Neuronal stem cell (in vitro differentiated cells): ENCODE measurements around the gene COQ8A.

Experiments
- DNase-seq: peaks from one replicate; pipeline ENCODE4 v3.0.0-alpha.2; 2013; ENCODE audit warnings: low spot score
- H2AFZ ChIP-seq: one replicate; pipeline ENCODE4 v1.6.1; 2013; ENCODE audit warnings: mild to moderate bottlenecking, low read length, inconsistent platforms
- H2AK5ac ChIP-seq: 2 replicates; pipeline ENCODE4 v1.6.1; 2013; ENCODE audit warnings: low read depth, mild to moderate bottlenecking, inconsistent platforms, low read length, moderate library complexity, mixed read lengths
- H2BK120ac ChIP-seq: 2 replicates; pipeline ENCODE4 v1.6.1; 2013; ENCODE audit warnings: low read depth, mild to moderate bottlenecking, inconsistent platforms, low read length, moderate library complexity, mixed read lengths
- H2BK12ac ChIP-seq: one replicate; pipeline ENCODE4 v1.6.1; 2013; ENCODE audit warnings: low read length, inconsistent platforms
- H2BK15ac ChIP-seq: 2 replicates; pipeline ENCODE4 v1.6.1; 2013; ENCODE audit warnings: mild to moderate bottlenecking, low read length, inconsistent platforms, mixed read lengths
- H2BK5ac ChIP-seq: one replicate; pipeline ENCODE4 v1.6.1; 2013; ENCODE audit warnings: inconsistent platforms, mild to moderate bottlenecking, low read length, moderate library complexity
- H3K14ac ChIP-seq: one replicate; pipeline ENCODE4 v1.6.1; 2013; ENCODE audit warnings: low read length, inconsistent platforms
- H3K18ac ChIP-seq: 2 replicates; pipeline ENCODE4 v1.6.1; 2013; ENCODE audit warnings: low read length, inconsistent platforms
- H3K23ac ChIP-seq: 2 replicates; pipeline ENCODE4 v1.6.1; 2013; ENCODE audit warnings: low read depth, mild to moderate bottlenecking, mixed read lengths, low read length, inconsistent platforms; ENCODE audit not compliant: poor library complexity
- H3K27ac ChIP-seq: replicated peaks from 3 replicates; pipeline ENCODE4 v1.5.1; 2013; ENCODE audit warnings: low read length, inconsistent platforms
- H3K27me3 ChIP-seq, 3 experiments: 2 replicates each; pipeline ENCODE4 v1.6.1; 2013; ENCODE audit warnings: low read length in 3 of 3, mild to moderate bottlenecking in 2 of 3, inconsistent platforms in 1 of 3, low read depth in 1 of 3, mixed read lengths in 1 of 3, moderate library complexity in 1 of 3; ENCODE audit not compliant: control insufficient read depth in 3 of 3, insufficient read depth in 3 of 3
- H3K36me3 ChIP-seq, 2 donors: replicated peaks in 1 of 2; 2 replicates each; pipeline ENCODE4 v1.6.1; 2013; ENCODE audit warnings: low read length in 2 of 2; ENCODE audit not compliant: control insufficient read depth in 2 of 2, insufficient read depth in 2 of 2
- H3K4ac ChIP-seq: 2 replicates; pipeline ENCODE4 v1.6.1; 2013; ENCODE audit warnings: inconsistent platforms, mild to moderate bottlenecking, low read length, moderate library complexity
- H3K4me1 ChIP-seq, 2 donors: 1 replicate in 1 of 2; 2 replicates in 1 of 2; pipeline ENCODE4 v1.6.1; 2013; ENCODE audit warnings: low read length in 2 of 2, low read depth in 1 of 2; ENCODE audit not compliant: control insufficient read depth in 2 of 2, insufficient read depth in 1 of 2
- H3K4me2 ChIP-seq: one replicate; pipeline ENCODE4 v1.6.1; 2013; ENCODE audit warnings: mild to moderate bottlenecking, low read length, inconsistent platforms; ENCODE audit not compliant: insufficient read depth, poor library complexity, severe bottlenecking
- H3K4me3 ChIP-seq, 2 donors: 2 replicates each; pipeline ENCODE4 v1.5.1; 2013; ENCODE audit warnings: low read length in 2 of 2, mild to moderate bottlenecking in 2 of 2, inconsistent platforms in 1 of 2, moderate library complexity in 1 of 2
- H3K79me1 ChIP-seq: one replicate; pipeline ENCODE4 v1.6.1; 2013; ENCODE audit warnings: low read depth, mild to moderate bottlenecking, inconsistent platforms, low read length, moderate library complexity
- H3K9ac ChIP-seq: one replicate; pipeline ENCODE4 v1.6.1; 2013; ENCODE audit warnings: mild to moderate bottlenecking, low read depth, low read length, inconsistent platforms; ENCODE audit not compliant: poor library complexity
- H3K9me3 ChIP-seq, 2 donors: replicated peaks in 1 of 2; 2 replicates each; pipeline versions ENCODE3 to v1.6.1; 2013; ENCODE audit warnings: low read length in 2 of 2, mild to moderate bottlenecking in 2 of 2, inconsistent platforms in 1 of 2, low read depth in 1 of 2, mixed read lengths in 1 of 2, moderate library complexity in 1 of 2; ENCODE audit not compliant: control insufficient read depth in 2 of 2, insufficient read depth in 1 of 2
- H4K8ac ChIP-seq: one replicate; pipeline ENCODE4 v1.6.1; 2013; ENCODE audit warnings: low read depth, mild to moderate bottlenecking, inconsistent platforms, low read length, moderate library complexity
- H4K91ac ChIP-seq: one replicate; pipeline ENCODE4 v1.6.1; 2013; ENCODE audit warnings: low read length, low read depth, mild to moderate bottlenecking, inconsistent platforms; ENCODE audit not compliant: poor library complexity
- WGBS, 2 donors: extraction: QIAGEN DNeasy Blood & Tissue Kit; methylation state at CpG; one replicate each; pipeline ENCODE4 v1.1.7; 2013; ENCODE audit warnings: missing lambda C conversion rate in 2 of 2, mixed read lengths in 1 of 2; ENCODE audit not compliant: insufficient read length in 2 of 2, insufficient replicate concordance in 1 of 2; ENCODE audit errors: extremely low coverage in 2 of 2; 5-methylcytosine and 5-hydroxymethylcytosine counted together

The COQ8A gene

DNA sequence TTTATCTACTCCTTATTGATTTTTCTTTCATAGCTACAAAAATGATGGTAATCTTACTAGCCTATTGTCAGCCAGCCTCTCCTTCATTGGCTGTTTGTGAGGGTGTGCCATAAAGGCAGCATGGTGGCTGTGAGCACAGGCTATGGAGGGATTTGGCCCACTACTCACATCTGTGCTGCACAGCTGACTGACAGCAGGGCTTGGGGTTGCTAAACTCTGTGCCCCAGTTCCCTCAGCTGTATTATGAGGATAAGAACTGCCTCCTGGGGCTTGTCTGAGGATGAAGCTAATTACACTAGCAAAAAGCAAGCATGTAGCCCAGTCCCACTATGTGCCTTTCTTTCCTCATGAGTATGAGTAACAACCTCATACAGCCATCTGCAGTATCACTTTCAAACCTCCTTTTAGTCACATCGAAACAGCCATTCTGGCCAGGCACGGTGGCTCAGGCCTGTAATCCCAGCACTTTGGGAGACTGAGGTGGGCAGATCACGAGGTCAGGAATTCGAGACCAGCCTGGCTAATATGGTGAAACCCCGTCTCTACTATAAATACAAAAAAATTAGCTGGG, 66.2 kb downstream of the COQ8A start:
- H2BK12ac ChIP-seq = no peak overlapping the region
- H4K91ac ChIP-seq = no peak overlapping the region
- no peak overlapping the region for H3K4me2 ChIP-seq
- H3K14ac ChIP-seq = no peak overlapping the region
- H3K4me1 ChIP-seq = peaks cover 0 to 1% of the 10 kb centered on the region in 2 donors
- no CpG with 5 or more reads among the region's 5 CpGs for WGBS, 2 donors
- no peak overlapping the region for H2BK15ac ChIP-seq
- no peak overlapping the region for H3K9ac ChIP-seq
- H3K27me3 ChIP-seq = no peaks in the 10 kb centered on the region
- H3K18ac ChIP-seq = no peak overlapping the region
- no peak overlapping the region for H2AFZ ChIP-seq
- no peak overlapping the region for H4K8ac ChIP-seq
- no peak overlapping the region for H2BK120ac ChIP-seq
- H3K23ac ChIP-seq = no peak overlapping the region
- H3K4ac ChIP-seq = no peak overlapping the region
- H3K27ac ChIP-seq = no peak overlapping the region
- no peak overlapping the region for H2AK5ac ChIP-seq
- peaks cover 2 to 40% of the 10 kb centered on the region in 2 donors for H3K36me3 ChIP-seq
- no peak overlapping the region for H2BK5ac ChIP-seq
- DNase-seq = no peak
- no peak overlapping the region for H3K4me3 ChIP-seq
- H3K9me3 ChIP-seq = no peaks in the 10 kb centered on the region
- no peaks in the 10 kb centered on the region for H3K79me1 ChIP-seq

DNA sequence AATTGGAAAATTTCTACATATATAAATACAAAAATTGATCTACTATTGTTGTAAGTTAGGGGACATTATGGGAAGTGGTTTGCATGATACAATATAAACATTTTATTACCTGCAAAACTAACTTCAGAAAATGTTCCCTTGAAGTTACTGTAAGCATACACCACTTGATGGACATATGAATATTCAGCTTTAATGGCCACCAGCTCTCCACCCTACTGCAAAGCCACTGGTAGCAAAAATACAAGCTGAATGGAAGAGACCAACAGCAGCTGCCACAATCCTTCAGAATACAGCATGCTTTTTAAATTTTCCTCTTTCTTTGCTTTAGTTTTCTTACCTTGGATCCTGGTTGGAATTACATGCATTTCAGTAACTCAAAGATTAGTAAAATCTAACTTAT, 69.8 kb downstream of the COQ8A start:
- H3K27ac ChIP-seq = no peak overlapping the region
- H3K36me3 ChIP-seq = peaks cover 0 to 26% of the 10 kb centered on the region in 2 donors
- H4K8ac ChIP-seq = no peak overlapping the region
- no peak overlapping the region for H2BK15ac ChIP-seq
- H3K14ac ChIP-seq = no peak overlapping the region
- no peak overlapping the region for H4K91ac ChIP-seq
- no peaks in the 10 kb centered on the region for H3K9me3 ChIP-seq
- peaks cover 0 to 1% of the 10 kb centered on the region in 2 donors for H3K4me1 ChIP-seq
- DNase-seq = no peak
- H3K9ac ChIP-seq = no peak overlapping the region
- H3K4ac ChIP-seq = no peak overlapping the region
- H3K79me1 ChIP-seq = no peaks in the 10 kb centered on the region
- H2AK5ac ChIP-seq = no peak overlapping the region
- no peak overlapping the region for H2BK5ac ChIP-seq
- H3K4me2 ChIP-seq = no peak overlapping the region
- H3K27me3 ChIP-seq = no peaks in the 10 kb centered on the region
- H2BK120ac ChIP-seq = no peak overlapping the region
- no peak overlapping the region for H2BK12ac ChIP-seq
- no peak overlapping the region for H3K4me3 ChIP-seq
- H3K23ac ChIP-seq = no peak overlapping the region
- no peak overlapping the region for H3K18ac ChIP-seq
- H2AFZ ChIP-seq = no peak overlapping the region

DNA sequence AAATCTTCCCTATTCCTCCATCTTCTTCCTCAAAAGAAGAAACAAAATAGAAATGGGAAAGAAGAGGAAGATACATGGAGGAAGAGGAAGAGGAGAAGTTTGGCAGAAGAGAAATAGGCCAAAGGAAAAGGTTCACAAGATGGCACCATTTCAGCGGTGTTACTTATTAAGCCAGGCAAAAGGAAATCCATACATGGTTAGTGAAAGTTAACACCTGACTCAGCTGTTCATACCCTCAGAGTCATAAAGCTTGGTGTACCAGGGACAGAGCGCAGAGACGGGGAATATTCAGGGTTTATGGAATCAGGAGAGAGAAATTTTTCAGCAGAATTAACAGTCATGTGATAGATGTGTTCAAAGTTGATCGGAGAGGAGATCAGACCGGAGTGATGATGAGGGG, 70.6 kb downstream of the COQ8A start:
- H3K27me3 ChIP-seq = no peaks in the 10 kb centered on the region
- H3K79me1 ChIP-seq = no peaks in the 10 kb centered on the region
- no peak overlapping the region for H3K4me2 ChIP-seq
- no peak overlapping the region for H4K8ac ChIP-seq
- no peak overlapping the region for H2BK12ac ChIP-seq
- peaks cover 0 to 1% of the 10 kb centered on the region in 2 donors for H3K4me1 ChIP-seq
- H3K9me3 ChIP-seq = no peaks in the 10 kb centered on the region
- no peak overlapping the region for H3K27ac ChIP-seq
- no peak for DNase-seq
- no peak overlapping the region for H3K18ac ChIP-seq
- no peak overlapping the region for H4K91ac ChIP-seq
- no peak overlapping the region for H3K14ac ChIP-seq
- no peak overlapping the region for H3K4ac ChIP-seq
- H3K9ac ChIP-seq = no peak overlapping the region
- H3K23ac ChIP-seq = no peak overlapping the region
- WGBS, 2 donors = no CpG with 5 or more reads among the region's 5 CpGs
- H2BK15ac ChIP-seq = no peak overlapping the region
- no peak overlapping the region for H2BK120ac ChIP-seq
- H3K4me3 ChIP-seq = no peak overlapping the region
- no peak overlapping the region for H2BK5ac ChIP-seq
- peaks cover 0 to 30% of the 10 kb centered on the region in 2 donors for H3K36me3 ChIP-seq
- no peak overlapping the region for H2AFZ ChIP-seq
- H2AK5ac ChIP-seq = no peak overlapping the region

DNA sequence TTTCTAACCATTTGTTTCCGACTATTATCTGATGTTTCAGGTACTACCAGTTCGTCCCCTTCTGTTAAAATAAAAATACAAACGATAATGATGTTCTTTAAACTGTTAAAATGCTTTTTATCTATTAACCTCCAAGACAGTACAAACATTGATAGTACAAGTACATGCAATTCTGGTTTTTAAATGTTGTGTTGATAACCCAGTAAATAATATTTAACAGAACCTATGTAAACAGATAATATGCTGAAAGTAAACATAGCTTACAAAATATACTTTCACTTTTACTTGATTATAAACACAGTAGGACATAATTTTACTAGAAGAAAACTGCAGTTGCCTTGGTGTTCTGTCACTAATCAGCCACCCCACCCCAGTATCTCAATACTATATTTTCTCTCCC, 76.9 kb downstream of the COQ8A start:
- Histone ChIP-seq H3K14ac (no peak overlapping the region), H4K91ac (no peak overlapping the region), H2AK5ac (no peak overlapping the region), H3K36me3 (peaks cover 4 to 55% of the 10 kb centered on the region in 2 donors), H3K4ac (no peak overlapping the region), H3K27ac (no peak overlapping the region), H4K8ac (no peak overlapping the region), H3K79me1 (no peaks in the 10 kb centered on the region), H3K4me1 (no peaks in the 10 kb centered on the region), H3K9ac (no peak overlapping the region), H3K27me3 (no peaks in the 10 kb centered on the region), H3K18ac (no peak overlapping the region), H2BK120ac (no peak overlapping the region), H3K23ac (no peak overlapping the region), H3K4me3 (no peak overlapping the region), H2BK15ac (no peak overlapping the region), H3K9me3 (peaks cover 0 to 5% of the 10 kb centered on the region in 2 donors), H2AFZ (no peak overlapping the region), H2BK5ac (no peak overlapping the region), H2BK12ac (no peak overlapping the region), H3K4me2 (no peak overlapping the region)
- no CpG with 5 or more reads among the region's 3 CpGs for WGBS, 2 donors
- DNase-seq = no peak
